HepG2 (cell line): ENCODE measurements around the gene PAIP2. TPM values are rescaled to one million over a fixed set of nuclear protein-coding genes. Genes with fewer than 3 reads are reported as not detected.

Source experiments
- ARHGAP35 ChIP-seq: sonication (generic); formaldehyde crosslinking; IDR thresholded peaks from 2 replicates; pipeline ENCODE4 v1.9.0; 2022; ENCODE audit warnings: mild to moderate bottlenecking, inconsistent platforms, moderate library complexity, missing genetic modification reagents, borderline replicate concordance
- EED ChIP-seq: sonication (generic); formaldehyde crosslinking; IDR thresholded peaks from 2 replicates; pipeline ENCODE4 v1.5.0; 2020; ENCODE audit warnings: mild to moderate bottlenecking, missing genetic modification reagents
- EP300 ChIP-seq, 3 experiments: sonication (generic) in 1 of 3; formaldehyde crosslinking in 1 of 3; IDR thresholded peaks; 2 replicates each; pipeline versions ENCODE4 v1.5.1 to v1.6.1; 2011 to 2020; ENCODE audit warnings: low read depth in 2 of 3, low read length in 2 of 3, borderline replicate concordance in 1 of 3, improper control_type of control experiment in 1 of 3, mild to moderate bottlenecking in 1 of 3, missing genetic modification reagents in 1 of 3, moderate library complexity in 1 of 3
- FOSL2 ChIP-seq: sonication (generic); formaldehyde crosslinking; IDR thresholded peaks from 2 replicates; pipeline ENCODE4 v1.4.0; 2020; ENCODE audit warnings: missing genetic modification reagents
- IRF9 ChIP-seq: sonication (generic); formaldehyde crosslinking; IDR thresholded peaks from 2 replicates; pipeline ENCODE4 v1.8.0; 2022; ENCODE audit warnings: missing genetic modification reagents, mild to moderate bottlenecking, borderline replicate concordance
- KLF15 ChIP-seq: sonication (generic); formaldehyde crosslinking; IDR thresholded peaks from 2 replicates; pipeline ENCODE4 v1.8.1; 2023; ENCODE audit warnings: borderline replicate concordance, mild to moderate bottlenecking, inconsistent platforms, missing genetic modification reagents, mixed read lengths
- KLF16 ChIP-seq, 2 experiments: sonication (generic) in 1 of 2; formaldehyde crosslinking in 1 of 2; IDR thresholded peaks; 2 replicates each; pipeline versions ENCODE4 v1.6.1 to v1.8.0; 2016 to 2023; ENCODE audit warnings: missing genetic modification reagents in 2 of 2, missing compliant biosample characterization in 1 of 2
- MEIS1 ChIP-seq: sonication (generic); formaldehyde crosslinking; IDR thresholded peaks from 2 replicates; pipeline ENCODE4 v1.9.0; 2021; ENCODE audit warnings: mild to moderate bottlenecking, missing genetic modification reagents, moderate library complexity, borderline replicate concordance
- MYNN ChIP-seq: sonication (generic); formaldehyde crosslinking; IDR thresholded peaks from 2 replicates; pipeline ENCODE4 v1.4.0; 2020; ENCODE audit warnings: mild to moderate bottlenecking, low read depth, missing genetic modification reagents
- SMARCC2 ChIP-seq: fragments of 450-650 bp; IDR thresholded peaks from 2 replicates; pipeline ENCODE4 v1.6.1; 2017; ENCODE audit warnings: antibody characterized with exemption, mild to moderate bottlenecking
- SRF ChIP-seq: IDR thresholded peaks from 2 replicates; pipeline ENCODE4 v1.6.1; 2011; ENCODE audit warnings: mild to moderate bottlenecking, low read depth, low read length, moderate library complexity
- ZBTB42 ChIP-seq: sonication (generic); formaldehyde crosslinking; IDR thresholded peaks from 2 replicates; pipeline ENCODE4 v1.5.0; 2020; ENCODE audit warnings: mild to moderate bottlenecking, missing genetic modification reagents
- ZBTB8A ChIP-seq: sonication (generic); formaldehyde crosslinking; IDR thresholded peaks from 2 replicates; pipeline ENCODE4 v1.4.0; 2020; ENCODE audit warnings: mild to moderate bottlenecking, low read depth, missing genetic modification reagents, borderline replicate concordance
- ZFP1 ChIP-seq: IDR thresholded peaks from 2 replicates; pipeline ENCODE4 v1.6.1; 2016
- ZFYVE20 ChIP-seq: sonication (generic); formaldehyde crosslinking; IDR thresholded peaks from 2 replicates; pipeline ENCODE4 v1.8.0; 2023; ENCODE audit warnings: low read depth, mild to moderate bottlenecking, moderate library complexity, missing genetic modification reagents, borderline replicate concordance
- ZNF251 ChIP-seq: sonication (generic); formaldehyde crosslinking; IDR thresholded peaks from 2 replicates; pipeline ENCODE4 v1.9.0; 2021; ENCODE audit warnings: mild to moderate bottlenecking, missing genetic modification reagents
- ZNF350 ChIP-seq: sonication (generic); formaldehyde crosslinking; IDR thresholded peaks from 2 replicates; pipeline ENCODE4 v1.4.0; 2020; ENCODE audit warnings: mild to moderate bottlenecking, low read depth, missing genetic modification reagents, borderline replicate concordance
- ZNF484 ChIP-seq: sonication (generic); formaldehyde crosslinking; IDR thresholded peaks from 2 replicates; pipeline ENCODE4 v1.5.1; 2020; ENCODE audit warnings: mild to moderate bottlenecking, low read depth, missing genetic modification reagents, borderline replicate concordance
- ZNF543 ChIP-seq: sonication (generic); formaldehyde crosslinking; IDR thresholded peaks from 2 replicates; pipeline ENCODE4 v1.4.0; 2020; ENCODE audit warnings: mild to moderate bottlenecking, missing genetic modification reagents
- ZNF550 ChIP-seq: sonication (generic); formaldehyde crosslinking; IDR thresholded peaks from 2 replicates; pipeline ENCODE4 v1.4.0; 2020; ENCODE audit warnings: mild to moderate bottlenecking, missing genetic modification reagents, borderline replicate concordance
- ZNF574 ChIP-seq: sonication (generic); formaldehyde crosslinking; IDR thresholded peaks from 2 replicates; pipeline ENCODE4 v1.4.0; 2020; ENCODE audit warnings: missing genetic modification reagents
- ZNF644 ChIP-seq: IDR thresholded peaks from 2 replicates; pipeline ENCODE4 v1.6.1; 2016; ENCODE audit warnings: low read depth
- ZNF879 ChIP-seq: sonication (generic); formaldehyde crosslinking; IDR thresholded peaks from 2 replicates; pipeline ENCODE4 v1.8.1; 2023; ENCODE audit warnings: missing genetic modification reagents
- ZSCAN21 ChIP-seq: sonication (generic); formaldehyde crosslinking; IDR thresholded peaks from 2 replicates; pipeline ENCODE4 v1.8.0; 2022; ENCODE audit warnings: mild to moderate bottlenecking, missing genetic modification reagents, moderate library complexity, borderline replicate concordance
- polyA plus RNA-seq, 8 experiments: library from polyadenylated mRNA; depleted of rRNA in 3 of 8; stranded (reverse) in 7 of 8; unstranded in 1 of 8; fragments of >200 nt; fragmentation: Illumina TruSeq in 4 of 8; extraction: Trizol in 4 of 8; gene quantifications; 2 replicates each; pipeline versions ENCODE4 v1.2.1 to v1.2.3, GENCODE V29; 2011 to 2016; ENCODE audit warnings: low read depth in 4 of 8, missing spikeins in 1 of 8, mixed read lengths in 1 of 8; ENCODE audit not compliant: insufficient read depth in 1 of 8
- total RNA-seq, 5 experiments: library from RNA; depleted of rRNA; stranded (reverse); fragments of >200 nt; fragmentation: Illumina TruSeq; extraction: Trizol; gene quantifications; 2 replicates each; pipeline ENCODE4 v1.2.3, GENCODE V29; 2016; ENCODE audit warnings: low read depth in 1 of 5
- TF ChIP-seq, protein P1 (sequence below): sonication (generic); formaldehyde crosslinking; IDR thresholded peaks from 2 replicates; pipeline ENCODE4 v1.4.0; 2020; ENCODE audit warnings: missing genetic modification reagents
- TF ChIP-seq, protein P2 (sequence below): sonication (generic); formaldehyde crosslinking; conservative IDR thresholded peaks from 2 replicates; pipeline ENCODE4 v1.4.0; 2020; ENCODE audit warnings: missing genetic modification reagents

The PAIP2 gene
- total and polyA plus RNA-seq, 2 of the 13 experiments (the other 11 are each of a cell fraction or from before 2014, with no cell fraction given), result 61.5 to 76.3 TPM

DNA sequence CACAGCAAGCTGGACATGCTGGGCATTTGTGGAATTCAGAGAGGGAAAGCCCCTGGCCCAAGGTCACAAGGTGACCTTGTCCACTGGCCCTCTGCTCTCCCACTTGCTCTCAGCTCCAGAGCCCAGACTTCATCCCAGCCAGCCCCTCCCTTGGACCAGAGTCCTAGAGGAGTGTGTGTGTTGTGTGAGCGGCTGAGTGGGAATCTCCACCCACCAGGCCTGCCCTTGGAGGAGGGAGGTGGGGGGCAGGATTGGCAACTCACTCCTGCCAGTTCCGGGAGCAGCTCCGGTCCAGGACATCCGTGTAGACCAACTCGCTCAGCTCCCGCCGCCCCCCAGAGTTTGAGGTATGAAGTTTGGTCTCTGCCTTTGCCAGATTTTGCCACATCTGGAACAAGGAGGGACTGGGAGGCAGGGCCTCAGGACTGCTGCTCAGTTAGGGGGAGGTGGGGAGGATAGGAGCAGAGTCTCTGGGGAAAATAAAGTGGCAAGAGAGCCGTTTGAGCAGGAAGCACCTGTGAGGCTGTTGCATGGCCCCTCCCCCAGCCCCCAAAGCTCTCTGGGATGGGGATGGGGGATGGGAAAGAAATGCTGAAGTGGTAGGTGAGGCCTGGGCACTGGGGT lies 46.7 kb downstream of the PAIP2 start (continued):
- TF ChIP-seq IRF9 (CRISPR knock-in tag), result no peak
- TF ChIP-seq ZBTB8A, result no peak
- TF ChIP-seq MYNN (CRISPR knock-in tag), result no peak
- TF ChIP-seq ZBTB42, result 0 out of 2 replicates have a peak, but pooled peaks have one; percentile 73
- no peak for TF ChIP-seq ZNF644
- no peak for TF ChIP-seq EED (CRISPR knock-in tag)
- TF ChIP-seq, protein P1, sequence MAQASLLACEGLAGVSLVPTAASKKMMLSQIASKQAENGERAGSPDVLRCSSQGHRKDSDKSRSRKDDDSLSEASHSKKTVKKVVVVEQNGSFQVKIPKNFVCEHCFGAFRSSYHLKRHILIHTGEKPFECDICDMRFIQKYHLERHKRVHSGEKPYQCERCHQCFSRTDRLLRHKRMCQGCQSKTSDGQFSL (CRISPR knock-in tag), result no peak
- TF ChIP-seq FOSL2 (CRISPR knock-in tag), result no peak
- TF ChIP-seq KLF15 (CRISPR knock-in tag), result no peak
- TF ChIP-seq ZNF550, result no peak
- TF ChIP-seq ZNF484 (CRISPR knock-in tag), result no peak
- no peak for TF ChIP-seq MEIS1 (CRISPR knock-in tag)
- TF ChIP-seq ARHGAP35 (CRISPR knock-in tag), result no peak
- TF ChIP-seq SMARCC2, result no peak
- TF ChIP-seq ZNF251 (CRISPR knock-in tag), result no peak
- TF ChIP-seq ZNF543, result no peak
- no peak for TF ChIP-seq SRF
- no peak for TF ChIP-seq ZNF879 (CRISPR knock-in tag)
- no peak for TF ChIP-seq KLF16 (CRISPR knock-in tag; IDR thresholded peaks at IDR 0.05)
- TF ChIP-seq ZFYVE20 (CRISPR knock-in tag), result no peak
- no peak for TF ChIP-seq ZSCAN21
- TF ChIP-seq ZNF574 (CRISPR knock-in tag), result 0 out of 2 replicates have a peak, but pooled peaks have one; percentile 17
- TF ChIP-seq ZNF350 (CRISPR knock-in tag), result peak; percentile 81
- TF ChIP-seq ZFP1, result no peak
- TF ChIP-seq, protein P2, sequence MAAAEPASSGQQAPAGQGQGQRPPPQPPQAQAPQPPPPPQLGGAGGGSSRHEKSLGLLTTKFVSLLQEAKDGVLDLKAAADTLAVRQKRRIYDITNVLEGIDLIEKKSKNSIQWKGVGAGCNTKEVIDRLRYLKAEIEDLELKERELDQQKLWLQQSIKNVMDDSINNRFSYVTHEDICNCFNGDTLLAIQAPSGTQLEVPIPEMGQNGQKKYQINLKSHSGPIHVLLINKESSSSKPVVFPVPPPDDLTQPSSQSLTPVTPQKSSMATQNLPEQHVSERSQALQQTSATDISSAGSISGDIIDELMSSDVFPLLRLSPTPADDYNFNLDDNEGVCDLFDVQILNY, result no peak
- TF ChIP-seq EP300 (IDR thresholded peaks at IDR 0.05; ENCODE audit: low read depth in 2 of 2, low read length in 2 of 2), result peak in 1 of 2 experiments; percentile 24; a peak in 1 of 4 replicates
- TF ChIP-seq EP300 (CRISPR knock-in tag; IDR thresholded peaks at IDR 0.05; ENCODE audit: borderline replicate concordance), result no peak
